GM12874 (cell line): ENCODE data around the gene MAEL.

ENCODE experiments used
- TF ChIP-seq, protein P1 (sequence below): IDR thresholded peaks from 2 replicates; pipeline ENCODE4 v1.5.1; 2011; ENCODE audit warnings: low read depth, mild to moderate bottlenecking, control low read depth, low read length, moderate library complexity; ENCODE audit not compliant: insufficient read depth

Gene MAEL

GRCh38 chr1:167059809-167060107, 70.7 kb downstream of the MAEL start:
- TF ChIP-seq, protein P1, sequence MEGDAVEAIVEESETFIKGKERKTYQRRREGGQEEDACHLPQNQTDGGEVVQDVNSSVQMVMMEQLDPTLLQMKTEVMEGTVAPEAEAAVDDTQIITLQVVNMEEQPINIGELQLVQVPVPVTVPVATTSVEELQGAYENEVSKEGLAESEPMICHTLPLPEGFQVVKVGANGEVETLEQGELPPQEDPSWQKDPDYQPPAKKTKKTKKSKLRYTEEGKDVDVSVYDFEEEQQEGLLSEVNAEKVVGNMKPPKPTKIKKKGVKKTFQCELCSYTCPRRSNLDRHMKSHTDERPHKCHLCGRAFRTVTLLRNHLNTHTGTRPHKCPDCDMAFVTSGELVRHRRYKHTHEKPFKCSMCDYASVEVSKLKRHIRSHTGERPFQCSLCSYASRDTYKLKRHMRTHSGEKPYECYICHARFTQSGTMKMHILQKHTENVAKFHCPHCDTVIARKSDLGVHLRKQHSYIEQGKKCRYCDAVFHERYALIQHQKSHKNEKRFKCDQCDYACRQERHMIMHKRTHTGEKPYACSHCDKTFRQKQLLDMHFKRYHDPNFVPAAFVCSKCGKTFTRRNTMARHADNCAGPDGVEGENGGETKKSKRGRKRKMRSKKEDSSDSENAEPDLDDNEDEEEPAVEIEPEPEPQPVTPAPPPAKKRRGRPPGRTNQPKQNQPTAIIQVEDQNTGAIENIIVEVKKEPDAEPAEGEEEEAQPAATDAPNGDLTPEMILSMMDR, result no peak

DNA sequence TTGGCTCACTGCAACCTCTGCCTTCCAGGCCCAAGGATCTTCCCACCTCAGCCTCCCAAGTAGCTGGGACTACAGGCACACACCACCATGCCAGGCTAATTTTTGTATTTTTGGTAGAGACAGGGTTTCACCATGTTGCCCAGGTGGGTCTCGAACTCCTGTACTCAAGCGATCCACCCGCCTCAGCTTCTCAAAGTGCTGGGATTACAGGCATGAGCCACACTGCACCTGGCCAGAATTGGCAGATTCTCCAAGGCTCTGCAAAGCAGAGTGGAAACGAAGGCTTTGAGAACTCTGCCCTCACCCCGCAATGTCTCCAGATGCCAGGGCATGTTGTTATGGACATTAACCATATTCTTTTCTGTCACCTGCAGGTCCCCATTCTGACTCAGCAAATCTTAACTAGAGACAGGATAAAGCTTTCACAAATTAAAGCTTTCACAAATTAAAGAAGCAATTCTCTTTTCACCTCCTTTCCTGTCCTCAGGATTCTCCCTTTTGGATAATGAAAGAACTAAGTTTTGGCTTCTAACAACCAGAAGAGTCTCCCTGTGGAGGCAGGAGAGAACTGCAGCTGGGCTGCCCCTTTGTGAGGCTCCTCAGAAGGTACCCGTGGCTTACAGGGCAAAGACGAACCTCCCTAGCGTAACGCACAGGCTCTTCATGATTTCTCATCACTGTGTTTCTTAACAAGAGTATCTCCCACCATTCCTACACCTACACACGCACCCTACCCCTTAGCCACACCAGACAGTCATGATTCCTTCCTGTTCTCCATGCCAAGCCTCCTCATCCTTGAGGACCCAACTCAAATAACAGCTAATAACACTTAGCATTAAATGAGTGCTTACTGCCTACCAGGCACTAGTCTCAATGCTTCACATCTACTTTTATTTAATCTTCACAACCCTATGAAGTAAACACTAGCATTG, 71.3 kb downstream of the MAEL start:
- TF ChIP-seq, protein P1, result peak; percentile 43; the same call in 1 of the 2 replicates

DNA sequence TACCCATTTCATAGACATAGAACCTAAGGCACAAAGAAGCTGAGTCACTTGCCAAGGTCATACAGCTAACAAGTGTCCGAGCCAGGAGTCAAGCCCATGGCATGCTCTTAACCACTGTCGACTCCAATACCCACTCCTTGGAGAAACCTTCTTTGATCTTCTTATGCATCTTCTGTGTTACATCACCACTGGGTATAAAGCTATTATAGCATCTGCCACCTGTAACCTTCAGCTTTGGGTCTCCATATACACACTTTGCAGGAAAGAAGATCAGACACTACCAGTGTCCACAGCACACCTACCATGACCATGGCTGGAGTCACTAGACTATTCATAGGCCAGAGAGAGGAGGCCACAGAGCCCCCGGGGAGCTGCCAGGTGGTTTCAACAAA, 72.0 kb downstream of the MAEL start:
- TF ChIP-seq, protein P1, result no peak

DNA sequence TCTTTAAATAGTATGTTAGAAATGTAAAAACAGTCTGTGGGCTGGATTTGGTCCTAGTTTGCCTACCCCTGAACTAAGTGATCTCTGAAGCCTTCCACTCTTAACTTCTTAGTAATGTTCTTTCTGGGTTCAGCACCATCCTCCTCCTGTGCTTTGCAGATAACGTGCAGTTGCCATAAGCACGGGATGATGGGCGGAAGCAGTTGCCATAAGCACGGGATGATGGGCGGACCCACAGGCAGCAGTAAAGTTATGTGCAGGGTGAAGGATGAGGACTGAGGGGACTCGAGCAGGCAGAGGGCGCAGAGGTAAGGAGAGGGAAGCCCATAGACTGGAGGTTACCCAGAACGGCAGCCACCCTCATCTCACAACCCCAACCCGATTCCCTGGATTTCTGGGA, 75.5 kb downstream of the MAEL start:
- TF ChIP-seq, protein P1, result no peak

DNA sequence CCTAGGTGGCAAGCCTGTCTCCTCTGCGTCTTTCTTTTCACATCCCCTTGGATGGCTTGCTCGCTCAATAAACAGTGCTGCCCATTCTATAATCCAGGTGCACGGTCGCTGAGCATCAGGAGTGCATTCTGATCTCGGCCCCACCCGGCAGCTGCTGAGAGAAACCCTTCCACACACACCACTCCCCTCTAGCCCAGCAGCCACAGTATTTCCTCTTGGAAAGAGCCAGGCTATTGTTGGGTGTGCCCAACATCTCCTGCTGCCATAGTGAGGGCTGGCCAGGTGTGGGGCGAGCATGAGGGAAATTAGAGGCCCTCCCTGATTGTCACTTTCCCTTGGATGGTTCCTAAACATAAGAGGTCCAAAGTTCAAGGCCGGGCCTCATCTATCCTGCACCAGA, 76.4 kb downstream of the MAEL start:
- TF ChIP-seq, protein P1, result no peak

DNA sequence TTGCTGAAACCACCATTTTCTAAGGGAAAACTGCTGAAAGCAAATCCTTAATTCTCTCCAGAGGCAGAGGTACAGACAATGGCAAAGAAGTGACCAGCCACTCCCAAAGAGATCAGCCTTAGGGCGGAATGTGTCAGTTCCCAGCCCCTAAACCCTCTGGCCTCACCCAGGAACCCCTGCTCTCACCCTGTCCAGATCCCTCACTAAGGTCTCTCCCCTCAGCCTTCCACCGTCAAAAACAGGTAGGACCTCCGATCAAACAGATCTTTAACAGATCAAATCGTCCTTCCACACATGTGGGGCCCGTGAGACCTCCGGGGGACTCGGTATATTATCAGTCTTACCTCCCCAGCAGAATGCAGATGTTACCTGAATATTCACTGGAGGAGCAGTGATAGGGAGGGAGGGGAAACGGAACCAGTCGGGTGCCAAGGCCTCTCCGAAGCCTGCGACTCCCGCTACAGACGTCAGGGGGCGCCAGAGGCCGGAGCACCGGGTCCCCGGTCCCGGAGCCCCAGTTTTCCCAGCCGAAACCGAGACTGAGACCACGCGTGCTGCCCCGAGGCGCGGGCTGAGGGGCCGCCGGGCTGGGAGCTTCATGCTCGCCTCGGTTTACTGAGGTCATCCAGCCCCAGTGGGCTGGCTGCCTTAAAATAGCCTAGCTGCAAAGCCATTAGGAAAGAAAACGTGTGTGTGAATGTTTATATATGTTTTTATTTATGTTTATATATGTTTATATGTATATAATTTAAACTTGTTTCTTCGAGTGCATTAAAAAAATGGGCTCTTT, 77.4 kb downstream of the MAEL start:
- TF ChIP-seq, protein P1, result peak; percentile 98

DNA sequence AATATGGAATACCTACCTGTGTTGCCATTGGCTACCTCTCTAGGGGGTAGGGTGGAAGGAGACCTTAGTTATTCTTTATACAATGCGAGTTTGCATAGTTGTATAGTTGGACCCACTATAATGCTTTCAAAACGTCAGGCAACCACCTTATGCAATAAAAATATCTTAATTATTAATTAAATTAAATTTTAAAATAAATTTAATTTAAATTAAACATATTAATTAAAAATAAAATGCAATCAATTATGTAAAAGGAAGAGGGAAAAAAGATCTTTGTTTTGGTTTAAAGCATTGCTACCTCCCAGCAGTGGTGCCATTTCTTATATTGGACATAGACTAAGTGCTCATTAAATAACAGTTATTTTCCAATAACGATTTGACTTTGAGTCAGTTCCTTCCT, 78.8 kb downstream of the MAEL start:
- TF ChIP-seq, protein P1, result no peak
